GM12878 (cell line): ENCODE data around the gene SELENOM. TPM values are rescaled to one million over a fixed set of nuclear protein-coding genes. Genes with fewer than 3 reads are reported as not detected.

Experiments
- ATAC-seq: fragments of 200-7000 bp; cut with Tn5 transposase; 3 replicates; pipeline ENCODE4 v1.9.1; 2020; ENCODE audit warnings: mild to moderate bottlenecking, moderate library complexity
- BruUV-seq: library from RNA; stranded (reverse); fragments of 400-500 nt; replicated peaks from 2 replicates; lab custom pipeline; 2021; lab: Mats Ljungman, UMichigan
- CTCF ChIA-PET: fragments of 300-600 bp; sonication (Branson Sonifier 250); formaldehyde crosslinking; extraction: SDS; loops from one replicate; lab custom pipeline; 2021; ENCODE audit warnings: inconsistent platforms; lab: Yijun Ruan, JAX
- POLR2A ChIA-PET: fragments of 350-600 bp; formaldehyde crosslinking; extraction: SDS; loops from one replicate; lab custom pipeline; 2021; ENCODE audit warnings: inconsistent platforms; lab: Charles Lee
- RAD21 ChIA-PET: fragments of 300-600 bp; sonication (Branson Sonifier 250); formaldehyde crosslinking; loops from one replicate; lab custom pipeline; 2023; ENCODE audit warnings: antibody characterized with exemption; ENCODE audit not compliant: unreplicated experiment; lab: Charles Lee
- SMC1A ChIA-PET: fragments of 300-600 bp; sonication (Branson Sonifier 250); formaldehyde crosslinking; loops from one replicate; lab custom pipeline; 2023; ENCODE audit not compliant: unreplicated experiment, uncharacterized antibody; lab: Charles Lee
- DNase-seq: peaks from one replicate; pipeline ENCODE4 v3.0.0-alpha.2; 2011; ENCODE audit warnings: low read depth, low spot score
- FAIRE-seq: peaks from 3 replicates; lab custom pipeline; 2011; peaks lifted over from hg19 to GRCh38; lab: Jason Lieb, UNC
- H2AFZ ChIP-seq: 2 replicates; pipeline ENCODE4 v1.6.0; 2011; ENCODE audit warnings: low read depth, low read length, control low read depth; ENCODE audit not compliant: control insufficient read depth
- H3K27ac ChIP-seq: 2 replicates; pipeline ENCODE4 v1.5.1; 2011; ENCODE audit warnings: control low read depth; ENCODE audit not compliant: control insufficient read depth, insufficient read depth
- H3K27me3 ChIP-seq, 2 experiments: replicated peaks in 1 of 2; 2 replicates each; pipeline versions ENCODE4 v1.6.0 to v1.6.1; 2011; ENCODE audit warnings: low read length in 1 of 2; ENCODE audit not compliant: control insufficient read depth in 2 of 2, insufficient read depth in 2 of 2
- H3K36me3 ChIP-seq, 2 experiments: 2 replicates each; pipeline ENCODE4 v1.5.1; 2011; ENCODE audit warnings: low read length in 1 of 2; ENCODE audit not compliant: control insufficient read depth in 2 of 2, insufficient read depth in 2 of 2
- H3K4me1 ChIP-seq: 2 replicates; pipeline ENCODE4 v1.6.1; 2011; ENCODE audit warnings: mild to moderate bottlenecking, low read length, moderate library complexity, mixed read lengths; ENCODE audit not compliant: control insufficient read depth, insufficient read depth
- H3K4me2 ChIP-seq: 2 replicates; pipeline ENCODE4 v1.6.0; 2011; ENCODE audit warnings: control low read depth; ENCODE audit not compliant: control insufficient read depth, insufficient read depth
- H3K4me3 ChIP-seq: fragments of 200-600 bp; sonication (generic); 2 replicates; pipeline ENCODE4 v1.5.1; 2016
- H3K79me2 ChIP-seq: 2 replicates; pipeline ENCODE4 v1.6.0; 2011; ENCODE audit warnings: low read length; ENCODE audit not compliant: control insufficient read depth, insufficient read depth
- H3K9ac ChIP-seq: 2 replicates; pipeline ENCODE4 v1.8.0; 2011; ENCODE audit warnings: low read length, control low read depth, mixed read lengths; ENCODE audit not compliant: control insufficient read depth, insufficient read depth
- H3K9me3 ChIP-seq: replicated peaks from 3 replicates; pipeline ENCODE4 v1.5.1; 2011; ENCODE audit warnings: mild to moderate bottlenecking, low read length; ENCODE audit not compliant: control insufficient read depth, insufficient read depth
- H4K20me1 ChIP-seq: 2 replicates; pipeline ENCODE4 v1.6.0; 2011; ENCODE audit not compliant: control insufficient read depth, insufficient read depth
- JUND ChIP-seq: IDR thresholded peaks from 2 replicates; pipeline ENCODE4 v1.6.1; 2012; ENCODE audit warnings: low read depth, mild to moderate bottlenecking, low read length, improper control_type of control experiment, moderate library complexity
- RAD21 ChIP-seq: IDR thresholded peaks from 2 replicates; pipeline ENCODE4 v1.6.1; 2011; ENCODE audit warnings: mild to moderate bottlenecking, low read depth, low read length, moderate library complexity; ENCODE audit not compliant: insufficient read depth
- TARDBP ChIP-seq: IDR thresholded peaks from 2 replicates; pipeline ENCODE4 v1.6.1; 2016; ENCODE audit warnings: borderline replicate concordance
- TCF7 ChIP-seq: IDR thresholded peaks from 2 replicates; pipeline ENCODE4 v1.6.1; 2014; ENCODE audit warnings: antibody characterized with exemption, borderline replicate concordance
- ZZZ3 ChIP-seq: IDR thresholded peaks from 2 replicates; pipeline ENCODE4 v1.6.1; 2011; ENCODE audit warnings: low read depth; ENCODE audit not compliant: control insufficient read depth, insufficient read length
- WGBS: methylation state at CpG from one replicate; pipeline ENCODE4 v1.1.6; 2016; ENCODE audit warnings: low lambda C conversion rate; ENCODE audit not compliant: insufficient replicate concordance, insufficient coverage; ENCODE audit errors: missing lambda C conversion rate; 5-methylcytosine and 5-hydroxymethylcytosine counted together
- in situ Hi-C: fragments of 300-500 bp; cut with MboI; formaldehyde crosslinking; loops from 9 replicates; pipeline ENCODE4 v1.14.3; 2018; ENCODE audit warnings: mixed read lengths
- intact Hi-C: fragments of 100-400 bp; cut with micrococcal nuclease; formaldehyde crosslinking; loops from one replicate; pipeline ENCODE4 v1.14.2; 2022; ENCODE audit not compliant: unreplicated experiment
- polyA plus RNA-seq, 11 experiments: library from polyadenylated mRNA; depleted of rRNA in 4 of 11; unstranded in 6 of 11; stranded (reverse) in 5 of 11; fragments of >200 nt; fragmentation: Nextera tagmentation in 4 of 11; fragmentation: Illumina TruSeq in 1 of 11; extraction: Ambion mirVana in 4 of 11; extraction: Trizol in 1 of 11; gene quantifications; 1 replicate in 1 of 11; 2 replicates in 10 of 11; pipeline versions ENCODE4 v1.2.1 to v1.2.3, GENCODE V29; 2011 to 2016; ENCODE audit warnings: inconsistent platforms in 2 of 11, missing spikeins in 2 of 11, low read depth in 1 of 11
- total RNA-seq, 4 experiments: library from RNA; depleted of rRNA in 3 of 4; stranded (reverse); fragments of >200 nt in 3 of 4; fragmentation: Illumina TruSeq in 1 of 4; extraction: Trizol in 1 of 4; gene quantifications; 2 replicates each; pipeline versions ENCODE4 v1.2.1 to v1.2.3, GENCODE V29; 2013 to 2021
- TF ChIP-seq, protein P1 (sequence below): IDR thresholded peaks from 2 replicates; pipeline ENCODE4 v1.6.1; 2012; ENCODE audit warnings: low read depth, low read length, improper control_type of control experiment
- TF ChIP-seq, protein P2 (sequence below): IDR thresholded peaks from 2 replicates; pipeline ENCODE4 v1.6.1; 2011; ENCODE audit warnings: borderline replicate concordance, low read depth, mild to moderate bottlenecking, moderate library complexity, low read length; ENCODE audit not compliant: insufficient read depth, poor library complexity, severe bottlenecking
- TF ChIP-seq, protein P3 (sequence below): fragments of 450-650 bp; IDR thresholded peaks from 2 replicates; pipeline ENCODE4 v1.6.1; 2017; ENCODE audit warnings: borderline replicate concordance
- TF ChIP-seq, protein P4 (sequence below): IDR thresholded peaks from 2 replicates; pipeline ENCODE4 v1.6.1; 2011; ENCODE audit warnings: low read depth, low read length, improper control_type of control experiment, borderline replicate concordance

The SELENOM gene
- total and polyA plus RNA-seq, 10 of the 15 experiments (the other 5 are each of a cell fraction or from before 2014, with no cell fraction given), result 0.80 to 8.3 (median 2.0) TPM

DNA sequence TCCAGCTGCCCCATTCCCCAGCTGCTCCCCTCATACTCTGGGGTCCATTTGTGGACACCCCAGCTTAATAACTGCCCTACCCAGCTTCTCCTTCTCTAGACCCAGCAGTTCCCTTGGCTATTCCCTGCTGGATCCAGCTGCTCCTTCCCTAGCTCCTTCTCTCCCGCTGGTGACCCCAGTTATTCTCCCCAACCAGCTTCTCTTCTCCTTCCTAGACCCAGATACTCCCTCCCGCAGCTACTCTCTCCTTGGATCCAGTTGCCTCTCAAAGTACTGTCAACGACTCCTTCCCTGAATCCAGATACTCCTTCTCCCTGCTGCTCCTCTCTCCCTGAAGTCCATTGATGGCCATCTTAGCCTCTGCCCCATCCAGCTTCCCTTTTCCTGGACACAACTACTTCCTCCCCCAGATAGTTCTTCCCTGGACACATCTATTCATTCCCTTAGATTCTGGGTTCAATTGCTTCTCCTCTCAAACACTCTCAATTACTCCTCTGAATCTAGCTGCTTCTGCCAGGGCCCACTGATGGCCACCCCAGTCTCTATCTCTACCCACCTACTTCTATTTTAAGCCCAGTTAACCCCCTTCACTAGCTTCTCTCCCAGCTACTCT lies 11.6 kb downstream of the SELENOM start:
- BruUV-seq, result no TSS peak
- Histone ChIP-seq H3K9ac (no peak overlapping the region), H3K4me2 (no peak overlapping the region), H3K9me3 (no peaks in the 10 kb centered on the region), H4K20me1 (no peaks in the 10 kb centered on the region), H3K4me3 (no peak overlapping the region), H3K27ac (no peak overlapping the region), H3K79me2 (no peaks in the 10 kb centered on the region), H3K27me3 (no peaks in the 10 kb centered on the region), H3K4me1 (no peaks in the 10 kb centered on the region), H2AFZ (no peak overlapping the region), H3K36me3 (peaks cover 0 to 4% of the 10 kb centered on the region in 2 experiments; a peak in 3 of 4 replicates)
- no peak for ATAC-seq
- in situ Hi-C loops (no loop called here), intact Hi-C loops (no loop called here)
- WGBS, result 89% methylated on average over 3 of the region's 3 CpGs
- RAD21 ChIA-PET, result interaction anchor here (0.6 to 1.5 kb wide), 3 partner anchors 9 to 826 kb away, joined by 3 to 5 read pairs (median 3); partner anchors contain the start of gene LIMK2
- POLR2A ChIA-PET, result interaction anchor here (0.5 to 1.7 kb wide), 3 partner anchors 13 to 461 kb away, joined by 4 to 6 read pairs (median 4); no protein-coding TSS in a partner anchor
- SMC1A ChIA-PET, result interaction anchor here (0.7 to 1.9 kb wide), 5 partner anchors 9 to 39 kb away, joined by 3 to 6 read pairs (median 4); partner anchors contain the start of gene SELENOM
- DNase-seq, result no peak
- CTCF ChIA-PET, result interaction anchor here (0.9 to 1.8 kb wide), 7 partner anchors 9 to 332 kb away, joined by 3 to 6 read pairs (median 4); no protein-coding TSS in a partner anchor
- no peak for FAIRE-seq
- no peak for TF ChIP-seq ZZZ3
- TF ChIP-seq, protein P1, sequence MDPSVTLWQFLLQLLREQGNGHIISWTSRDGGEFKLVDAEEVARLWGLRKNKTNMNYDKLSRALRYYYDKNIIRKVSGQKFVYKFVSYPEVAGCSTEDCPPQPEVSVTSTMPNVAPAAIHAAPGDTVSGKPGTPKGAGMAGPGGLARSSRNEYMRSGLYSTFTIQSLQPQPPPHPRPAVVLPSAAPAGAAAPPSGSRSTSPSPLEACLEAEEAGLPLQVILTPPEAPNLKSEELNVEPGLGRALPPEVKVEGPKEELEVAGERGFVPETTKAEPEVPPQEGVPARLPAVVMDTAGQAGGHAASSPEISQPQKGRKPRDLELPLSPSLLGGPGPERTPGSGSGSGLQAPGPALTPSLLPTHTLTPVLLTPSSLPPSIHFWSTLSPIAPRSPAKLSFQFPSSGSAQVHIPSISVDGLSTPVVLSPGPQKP, result no peak

DNA sequence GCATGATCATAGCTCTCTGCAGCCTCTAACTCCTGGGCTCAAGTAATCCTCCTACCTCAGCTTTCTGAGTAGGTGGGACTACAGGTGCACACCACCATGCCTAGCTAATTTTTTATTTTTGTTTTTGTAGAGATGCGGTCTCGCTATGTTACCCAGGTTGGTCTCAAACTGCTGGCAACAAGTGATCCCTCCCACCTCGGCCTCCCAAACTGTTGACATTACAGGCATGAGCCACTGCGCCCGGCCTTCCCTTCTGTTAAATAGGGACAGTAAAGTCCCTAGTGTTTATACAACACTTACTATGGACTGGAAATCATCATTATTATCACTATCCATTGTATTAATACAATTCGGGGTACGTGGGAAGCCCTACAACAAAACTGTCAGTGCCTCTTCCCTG lies 12.6 kb downstream of the SELENOM start:
- DNase-seq (no peak), FAIRE-seq (no peak), ATAC-seq (no peak)
- Histone ChIP-seq H3K4me3 (no peak overlapping the region), H2AFZ (no peak overlapping the region), H3K4me2 (no peak overlapping the region), H4K20me1 (no peaks in the 10 kb centered on the region), H3K27ac (no peak overlapping the region), H3K4me1 (no peaks in the 10 kb centered on the region), H3K9me3 (no peaks in the 10 kb centered on the region), H3K79me2 (no peaks in the 10 kb centered on the region), H3K9ac (no peak overlapping the region), H3K27me3 (no peaks in the 10 kb centered on the region), H3K36me3 (peaks cover 0 to 4% of the 10 kb centered on the region in 2 experiments; a peak in 3 of 4 replicates)
- 89% methylated on average over 7 of the region's 7 CpGs for WGBS
- in situ Hi-C loops, result no loop called here
- ChIA-PET RAD21 (interaction anchor here (1.3 kb wide), 1 partner anchor 11 kb away, joined by 3 read pairs; no protein-coding TSS in a partner anchor), SMC1A (interaction anchor here (0.7 to 1.4 kb wide), 2 partner anchors 10 to 992 kb away, joined by 3 to 4 read pairs; no protein-coding TSS in a partner anchor), POLR2A (interaction anchor here (1.7 kb wide), 1 partner anchor 12 kb away, joined by 4 read pairs; no protein-coding TSS in a partner anchor), CTCF (interaction anchor here (1.1 to 1.8 kb wide), 4 partner anchors 10 to 219 kb away, joined by 3 to 5 read pairs (median 4); no protein-coding TSS in a partner anchor)
- intact Hi-C loops, result no loop called here
- no TSS peak for BruUV-seq
- TF ChIP-seq RAD21 (no peak), TCF7 (no peak), TARDBP (no peak), JUND (no peak)
- TF ChIP-seq, protein P2, sequence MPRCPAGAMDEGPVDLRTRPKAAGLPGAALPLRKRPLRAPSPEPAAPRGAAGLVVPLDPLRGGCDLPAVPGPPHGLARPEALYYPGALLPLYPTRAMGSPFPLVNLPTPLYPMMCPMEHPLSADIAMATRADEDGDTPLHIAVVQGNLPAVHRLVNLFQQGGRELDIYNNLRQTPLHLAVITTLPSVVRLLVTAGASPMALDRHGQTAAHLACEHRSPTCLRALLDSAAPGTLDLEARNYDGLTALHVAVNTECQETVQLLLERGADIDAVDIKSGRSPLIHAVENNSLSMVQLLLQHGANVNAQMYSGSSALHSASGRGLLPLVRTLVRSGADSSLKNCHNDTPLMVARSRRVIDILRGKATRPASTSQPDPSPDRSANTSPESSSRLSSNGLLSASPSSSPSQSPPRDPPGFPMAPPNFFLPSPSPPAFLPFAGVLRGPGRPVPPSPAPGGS, result no peak
- TF ChIP-seq, protein P3, sequence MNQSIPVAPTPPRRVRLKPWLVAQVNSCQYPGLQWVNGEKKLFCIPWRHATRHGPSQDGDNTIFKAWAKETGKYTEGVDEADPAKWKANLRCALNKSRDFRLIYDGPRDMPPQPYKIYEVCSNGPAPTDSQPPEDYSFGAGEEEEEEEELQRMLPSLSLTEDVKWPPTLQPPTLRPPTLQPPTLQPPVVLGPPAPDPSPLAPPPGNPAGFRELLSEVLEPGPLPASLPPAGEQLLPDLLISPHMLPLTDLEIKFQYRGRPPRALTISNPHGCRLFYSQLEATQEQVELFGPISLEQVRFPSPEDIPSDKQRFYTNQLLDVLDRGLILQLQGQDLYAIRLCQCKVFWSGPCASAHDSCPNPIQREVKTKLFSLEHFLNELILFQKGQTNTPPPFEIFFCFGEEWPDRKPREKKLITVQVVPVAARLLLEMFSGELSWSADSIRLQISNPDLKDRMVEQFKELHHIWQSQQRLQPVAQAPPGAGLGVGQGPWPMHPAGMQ, result no peak
- TF ChIP-seq, protein P4, sequence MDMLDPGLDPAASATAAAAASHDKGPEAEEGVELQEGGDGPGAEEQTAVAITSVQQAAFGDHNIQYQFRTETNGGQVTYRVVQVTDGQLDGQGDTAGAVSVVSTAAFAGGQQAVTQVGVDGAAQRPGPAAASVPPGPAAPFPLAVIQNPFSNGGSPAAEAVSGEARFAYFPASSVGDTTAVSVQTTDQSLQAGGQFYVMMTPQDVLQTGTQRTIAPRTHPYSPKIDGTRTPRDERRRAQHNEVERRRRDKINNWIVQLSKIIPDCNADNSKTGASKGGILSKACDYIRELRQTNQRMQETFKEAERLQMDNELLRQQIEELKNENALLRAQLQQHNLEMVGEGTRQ, result no peak
